Activated CD4-positive, alpha-beta memory T cell treated with anti-CD3 and anti-CD28 coated beads, Interleukin-2, amount 10 ng/mL, durations not matched to agents 7 days and 5 days (primary cell): ENCODE measurements around the gene JAM3. TPM values are rescaled to one million over a fixed set of nuclear protein-coding genes. Genes with fewer than 3 reads are reported as not detected.

Experiments used
- total RNA-seq, 2 experiments: library from RNA; stranded (reverse); gene quantifications; one replicate each; pipeline ENCODE4 v1.2.3, GENCODE V29; 2021

JAM3 gene
- total RNA-seq, 2 experiments from 2014 or later, result 4.5 to 5.1 TPM

Other genes starting within 250 kb of the JAM3 start
- not detected for gene SPATA19, start 223.6 kb upstream of the JAM3 start, total RNA-seq
- 10 to 100 TPM; 66.2 to 70.8 TPM for gene IGSF9B, start 112.1 kb upstream of the JAM3 start, total RNA-seq
- gene NCAPD3, start 154.9 kb downstream of the JAM3 start, total RNA-seq, result 10 to 100 TPM; 94.4 to 97.2 TPM
- gene VPS26B, start 155.6 kb downstream of the JAM3 start, total RNA-seq, result 10 to 100 TPM; 60.4 to 63.9 TPM
- 10 to 100 TPM; 61.5 to 67.0 TPM for gene THYN1, start 184.3 kb downstream of the JAM3 start, total RNA-seq
- 10 to 100 TPM; 21.8 to 23.3 TPM for gene ACAD8, start 184.5 kb downstream of the JAM3 start, total RNA-seq
- 1 to 10 TPM; 6.9 TPM for gene GLB1L3, start 207.3 kb downstream of the JAM3 start, total RNA-seq